ENCODE measurements around the gene GCK. TPM values are rescaled to one million over a fixed set of nuclear protein-coding genes. Genes with fewer than 3 reads are reported as not detected.

Gene GCK
- total RNA-seq, 1 donor from 2014 or later: 1.7 TPM

GRCh38 chr7:44139311-44140010, 49.8 kb downstream of the GCK start:
- intact Hi-C loops (cut with DNase I): no loop called here
- Histone ChIP-seq H3K36me3 (no peaks in the 10 kb centered on the region), H3K27me3 (no peaks in the 10 kb centered on the region), H3K4me1 (no peaks in the 10 kb centered on the region), H3K27ac (no peak overlapping the region), H3K4me3 (no peak overlapping the region), H3K9me3 (no peaks in the 10 kb centered on the region)
- TF ChIP-seq POLR2A (IDR thresholded peaks at IDR 0.05): no peak
- TF ChIP-seq POLR2AphosphoS5 (IDR thresholded peaks at IDR 0.05; ENCODE audit: insufficient read depth in 1 of 2, low read depth in 1 of 2): no peak
- TF ChIP-seq, protein P1, sequence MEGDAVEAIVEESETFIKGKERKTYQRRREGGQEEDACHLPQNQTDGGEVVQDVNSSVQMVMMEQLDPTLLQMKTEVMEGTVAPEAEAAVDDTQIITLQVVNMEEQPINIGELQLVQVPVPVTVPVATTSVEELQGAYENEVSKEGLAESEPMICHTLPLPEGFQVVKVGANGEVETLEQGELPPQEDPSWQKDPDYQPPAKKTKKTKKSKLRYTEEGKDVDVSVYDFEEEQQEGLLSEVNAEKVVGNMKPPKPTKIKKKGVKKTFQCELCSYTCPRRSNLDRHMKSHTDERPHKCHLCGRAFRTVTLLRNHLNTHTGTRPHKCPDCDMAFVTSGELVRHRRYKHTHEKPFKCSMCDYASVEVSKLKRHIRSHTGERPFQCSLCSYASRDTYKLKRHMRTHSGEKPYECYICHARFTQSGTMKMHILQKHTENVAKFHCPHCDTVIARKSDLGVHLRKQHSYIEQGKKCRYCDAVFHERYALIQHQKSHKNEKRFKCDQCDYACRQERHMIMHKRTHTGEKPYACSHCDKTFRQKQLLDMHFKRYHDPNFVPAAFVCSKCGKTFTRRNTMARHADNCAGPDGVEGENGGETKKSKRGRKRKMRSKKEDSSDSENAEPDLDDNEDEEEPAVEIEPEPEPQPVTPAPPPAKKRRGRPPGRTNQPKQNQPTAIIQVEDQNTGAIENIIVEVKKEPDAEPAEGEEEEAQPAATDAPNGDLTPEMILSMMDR (IDR thresholded peaks at IDR 0.05): no peak
- no peak for DNase-seq (ENCODE audit: extremely low spot score in 2 of 2)

DNA sequence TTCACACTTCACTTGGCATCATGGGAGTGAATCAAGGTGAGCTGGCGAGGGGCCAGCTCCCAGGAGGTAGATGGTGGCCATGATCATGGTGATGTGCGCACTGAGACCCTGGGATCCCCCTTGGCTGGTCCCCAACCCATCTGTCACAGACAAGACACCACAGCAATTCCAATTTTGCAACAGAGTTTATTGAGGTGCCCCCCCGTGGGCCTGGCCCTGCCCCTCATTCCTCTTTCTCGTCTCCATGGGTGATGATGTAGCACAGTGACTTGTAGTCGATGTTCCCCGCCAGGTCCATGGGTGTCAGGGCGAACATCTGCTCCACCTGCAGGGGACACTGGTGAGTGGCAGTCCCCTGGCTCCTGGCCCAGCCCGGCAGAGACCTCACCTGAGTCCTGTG, 50.5 kb downstream of the GCK start:
- TF ChIP-seq, protein P1 (IDR thresholded peaks at IDR 0.05): no peak
- TF ChIP-seq POLR2AphosphoS5 (IDR thresholded peaks at IDR 0.05; ENCODE audit: insufficient read depth in 1 of 2, low read depth in 1 of 2) (no peak), POLR2A (IDR thresholded peaks at IDR 0.05) (no peak)
- intact Hi-C loops (cut with DNase I): no loop called here
- Histone ChIP-seq H3K9me3 (no peaks in the 10 kb centered on the region), H3K4me3 (no peak overlapping the region), H3K4me1 (no peaks in the 10 kb centered on the region), H3K27me3 (no peaks in the 10 kb centered on the region), H3K27ac (no peak overlapping the region), H3K36me3 (no peaks in the 10 kb centered on the region)
- no peak for DNase-seq (ENCODE audit: extremely low spot score in 2 of 2)

DNA sequence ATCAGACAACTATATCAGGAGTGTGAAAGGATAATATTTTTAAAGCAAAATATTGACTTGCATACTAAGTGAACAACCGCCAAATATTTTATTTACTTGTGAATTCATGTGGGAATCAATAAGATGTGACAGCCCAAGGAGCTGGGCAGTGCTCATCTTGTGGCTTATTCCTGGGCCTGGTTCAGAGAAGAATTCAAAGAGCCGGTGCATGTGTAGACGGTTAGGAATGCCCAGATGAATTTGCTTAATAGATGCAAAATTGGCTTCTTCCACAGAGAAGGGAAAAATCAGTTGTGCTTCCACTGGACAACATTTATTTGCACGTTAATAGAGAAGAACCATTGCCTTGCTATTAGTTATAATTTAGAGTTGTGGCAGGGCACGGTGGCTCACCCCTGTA, 52.5 kb downstream of the GCK start:
- Histone ChIP-seq H3K4me1 (no peaks in the 10 kb centered on the region), H3K4me3 (no peak overlapping the region), H3K9me3 (no peaks in the 10 kb centered on the region), H3K36me3 (no peaks in the 10 kb centered on the region), H3K27ac (no peak overlapping the region), H3K27me3 (no peaks in the 10 kb centered on the region)
- intact Hi-C loops (cut with DNase I): no loop called here
- no peak for DNase-seq (ENCODE audit: extremely low spot score in 2 of 2)
- TF ChIP-seq POLR2A (IDR thresholded peaks at IDR 0.05) (no peak), POLR2AphosphoS5 (IDR thresholded peaks at IDR 0.05; ENCODE audit: insufficient read depth in 1 of 2, low read depth in 1 of 2) (no peak)
- TF ChIP-seq, protein P1 (IDR thresholded peaks at IDR 0.05): no peak

DNA sequence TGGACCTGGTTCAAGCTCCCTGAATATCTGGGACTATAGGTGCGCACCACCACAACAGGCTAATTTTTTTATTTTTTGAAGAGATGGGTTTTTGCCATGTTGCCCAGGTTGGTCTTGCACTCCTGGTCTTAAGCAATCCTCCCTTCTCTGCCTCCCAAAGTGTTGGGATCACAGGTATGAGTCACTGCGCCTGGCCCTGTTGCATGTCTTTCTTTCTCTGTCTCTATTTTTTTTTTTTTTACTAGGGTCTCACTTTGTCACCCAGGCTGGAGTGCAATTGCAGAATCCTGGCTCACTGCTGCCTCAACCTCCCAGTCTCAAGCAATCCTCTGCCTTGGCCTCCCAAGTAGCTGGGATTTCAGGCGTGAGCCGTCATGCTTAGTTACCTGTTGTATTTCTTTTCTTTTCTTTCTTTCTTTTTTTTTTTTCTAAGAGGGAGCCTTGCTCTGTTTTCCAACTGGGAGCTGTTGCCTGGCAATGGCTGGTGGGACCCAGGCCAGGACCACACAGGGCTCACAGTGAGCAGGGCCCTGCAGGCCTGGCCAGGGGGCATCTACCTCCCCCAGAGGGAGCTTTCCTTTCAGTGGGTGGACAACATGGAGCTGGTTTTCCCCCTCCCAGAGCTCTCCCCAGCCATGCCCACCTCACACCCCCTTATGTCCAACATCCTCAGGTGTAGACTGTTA, 54.2 kb downstream of the GCK start:
- intact Hi-C loops (cut with DNase I): no loop called here
- Histone ChIP-seq H3K27me3 (no peaks in the 10 kb centered on the region), H3K4me3 (no peak overlapping the region), H3K9me3 (no peaks in the 10 kb centered on the region), H3K36me3 (no peaks in the 10 kb centered on the region), H3K4me1 (no peaks in the 10 kb centered on the region), H3K27ac (no peak overlapping the region)
- no peak for DNase-seq (ENCODE audit: extremely low spot score in 2 of 2)
- TF ChIP-seq, protein P1 (IDR thresholded peaks at IDR 0.05): no peak
- TF ChIP-seq POLR2AphosphoS5 (IDR thresholded peaks at IDR 0.05; ENCODE audit: insufficient read depth in 1 of 2, low read depth in 1 of 2) (no peak), POLR2A (IDR thresholded peaks at IDR 0.05) (no peak)

DNA sequence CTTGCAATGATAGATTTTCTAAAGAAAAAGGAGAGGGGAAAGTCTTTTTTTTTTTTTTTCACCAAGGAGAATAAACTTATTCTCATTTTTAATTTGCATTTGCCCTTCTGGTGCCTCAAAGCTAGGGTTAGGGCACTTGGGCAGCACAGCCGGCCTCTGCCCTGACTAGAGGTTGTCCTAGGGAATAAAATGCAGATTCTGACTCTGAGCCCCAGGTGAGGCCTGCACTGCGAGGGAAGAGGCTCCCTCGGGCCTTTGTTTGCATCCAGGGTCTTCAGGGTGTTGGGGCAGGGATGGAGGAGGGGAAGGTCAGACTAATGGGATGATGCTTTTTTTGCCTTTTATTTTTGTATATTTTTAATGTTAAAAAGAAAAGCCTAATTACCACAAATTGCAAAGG, 55.9 kb downstream of the GCK start:
- Histone ChIP-seq H3K4me1 (no peaks in the 10 kb centered on the region), H3K36me3 (no peaks in the 10 kb centered on the region), H3K27me3 (no peaks in the 10 kb centered on the region), H3K27ac (no peak overlapping the region), H3K9me3 (no peaks in the 10 kb centered on the region), H3K4me3 (no peak overlapping the region)
- intact Hi-C loops (cut with DNase I): no loop called here
- TF ChIP-seq, protein P1 (IDR thresholded peaks at IDR 0.05): no peak
- TF ChIP-seq POLR2AphosphoS5 (IDR thresholded peaks at IDR 0.05; ENCODE audit: insufficient read depth in 1 of 2, low read depth in 1 of 2) (no peak), POLR2A (IDR thresholded peaks at IDR 0.05) (no peak)
- DNase-seq (ENCODE audit: extremely low spot score in 2 of 2): no peak

All from vagina (tissue), 2 donors.